RPMI8226 (cell line): ENCODE measurements around the gene HSPB6.

Experiments used
- DNase-seq: peaks from one replicate; pipeline ENCODE4 v3.0.0-alpha.2; 2015

The HSPB6 gene

DNA sequence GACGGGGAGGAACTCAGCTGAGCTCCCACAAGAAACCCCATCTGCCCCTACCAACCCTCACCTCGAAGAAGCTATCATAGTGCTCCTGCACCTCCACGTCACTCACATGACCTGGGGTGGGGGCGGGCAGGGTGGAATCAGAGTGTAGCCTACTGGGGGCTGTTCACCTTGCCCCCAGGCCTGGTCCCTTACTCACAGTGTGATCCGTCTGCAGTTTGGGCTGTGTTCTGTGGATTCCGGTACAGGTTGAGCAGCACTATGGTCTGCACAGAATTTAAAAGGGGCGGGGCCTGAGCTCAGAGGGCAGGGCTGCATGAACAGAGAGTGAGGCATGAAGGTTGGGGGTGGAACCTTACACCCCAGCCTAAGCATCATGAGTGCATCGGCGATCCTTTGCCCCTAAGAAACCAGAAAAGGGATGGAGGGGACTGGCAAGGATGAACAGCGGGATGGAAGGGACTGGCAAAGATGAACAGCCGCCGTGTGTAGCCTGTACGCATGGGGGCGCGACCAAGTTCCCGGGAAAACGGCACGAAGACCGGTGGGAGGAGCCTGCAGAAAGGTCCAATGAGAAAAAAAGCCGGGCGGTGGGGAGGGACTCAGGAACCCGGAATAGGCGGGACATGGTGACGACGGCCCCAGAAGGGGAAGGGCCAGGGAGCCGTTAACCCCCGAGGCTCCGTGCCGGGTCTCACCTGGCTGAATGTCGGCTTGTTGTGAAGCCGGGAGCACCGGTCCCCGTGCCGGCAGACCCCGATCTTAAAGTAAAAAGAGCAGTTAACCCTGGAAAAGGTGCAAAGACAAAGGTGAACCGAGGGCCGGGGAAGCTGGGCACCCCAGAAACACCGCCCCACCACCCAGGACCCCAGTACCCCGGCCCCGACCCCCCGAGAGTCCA lies 12.2 kb downstream of the HSPB6 start:
- DNase-seq, result peak; percentile 94

DNA sequence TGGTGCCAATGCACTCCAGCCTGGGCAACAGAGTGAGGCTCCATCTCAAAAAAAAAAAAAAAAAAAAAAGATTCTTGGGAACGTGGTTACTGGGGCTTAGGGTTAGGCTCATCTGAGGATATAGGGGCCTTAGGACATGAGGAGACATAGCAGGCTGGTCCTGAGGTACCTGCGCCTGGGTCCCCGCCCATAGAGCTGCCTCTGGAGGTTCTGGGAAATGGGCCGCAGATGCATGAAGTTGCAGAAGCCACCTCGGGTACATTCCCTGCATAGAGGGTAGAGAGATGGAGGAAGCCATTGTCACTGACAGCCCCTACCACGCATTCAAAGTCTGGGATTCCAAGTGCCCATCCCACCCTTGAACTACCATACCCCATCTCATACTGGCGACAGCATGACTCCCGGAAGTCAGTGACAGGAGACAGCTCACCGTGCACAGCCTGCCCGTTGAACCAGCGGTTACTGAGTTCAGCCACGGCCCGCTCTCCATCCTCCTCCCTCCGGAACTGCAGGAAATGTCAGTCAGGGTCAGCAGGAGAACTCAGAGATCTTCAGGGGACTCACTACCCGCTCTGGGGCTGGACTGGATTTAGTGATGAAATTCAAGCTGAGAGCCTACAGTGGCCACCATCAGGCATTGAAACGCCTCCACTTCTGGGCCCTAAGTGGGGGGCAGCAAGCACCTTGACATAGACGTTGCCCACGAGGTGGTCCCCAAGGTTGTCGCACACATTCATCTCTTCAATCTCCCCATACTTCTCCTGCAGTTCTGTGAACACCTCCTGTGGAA lies 13.0 kb downstream of the HSPB6 start:
- DNase-seq, result no peak

DNA sequence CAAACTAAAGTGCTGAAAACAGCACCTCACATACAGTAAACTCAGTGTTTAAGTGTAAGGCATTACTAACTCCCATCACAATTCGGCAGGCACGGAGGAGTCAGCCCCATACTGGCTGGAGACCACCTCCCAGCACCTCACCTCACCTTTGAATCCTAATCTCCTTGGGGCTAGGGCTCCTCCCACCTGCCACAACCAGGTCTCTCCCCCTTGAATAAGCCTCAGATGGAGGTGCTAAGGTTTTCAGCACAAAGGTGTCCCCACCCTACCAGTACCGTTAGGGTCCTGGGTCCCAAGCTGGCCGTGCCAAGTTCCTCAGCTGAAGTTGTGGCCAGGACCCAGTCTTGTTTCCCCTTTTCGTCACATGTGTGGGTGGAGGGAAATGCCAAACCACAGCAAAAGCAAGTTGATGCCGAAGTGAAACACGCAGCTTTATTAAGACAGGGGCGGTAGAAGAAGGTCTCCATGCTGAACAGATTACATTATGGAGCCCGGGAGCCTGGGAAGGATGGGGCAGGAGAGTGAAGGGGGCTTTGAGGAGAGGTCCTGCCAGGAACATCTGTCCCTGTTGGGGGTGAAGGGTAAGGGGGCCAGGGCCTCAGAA lies 14.6 kb downstream of the HSPB6 start, which contains the start of gene IGFLR1:
Gene IGFLR1, minus strand, starts transcription at position 332 of the 604 bp plus-strand sequence. CDS start 1,272 bp downstream, outside the sequence.
- peak; percentile 66 for DNase-seq

GRCh38 chr19:35741203-35741515 lies 15.7 kb downstream of the HSPB6 start:
- DNase-seq, result no peak

DNA sequence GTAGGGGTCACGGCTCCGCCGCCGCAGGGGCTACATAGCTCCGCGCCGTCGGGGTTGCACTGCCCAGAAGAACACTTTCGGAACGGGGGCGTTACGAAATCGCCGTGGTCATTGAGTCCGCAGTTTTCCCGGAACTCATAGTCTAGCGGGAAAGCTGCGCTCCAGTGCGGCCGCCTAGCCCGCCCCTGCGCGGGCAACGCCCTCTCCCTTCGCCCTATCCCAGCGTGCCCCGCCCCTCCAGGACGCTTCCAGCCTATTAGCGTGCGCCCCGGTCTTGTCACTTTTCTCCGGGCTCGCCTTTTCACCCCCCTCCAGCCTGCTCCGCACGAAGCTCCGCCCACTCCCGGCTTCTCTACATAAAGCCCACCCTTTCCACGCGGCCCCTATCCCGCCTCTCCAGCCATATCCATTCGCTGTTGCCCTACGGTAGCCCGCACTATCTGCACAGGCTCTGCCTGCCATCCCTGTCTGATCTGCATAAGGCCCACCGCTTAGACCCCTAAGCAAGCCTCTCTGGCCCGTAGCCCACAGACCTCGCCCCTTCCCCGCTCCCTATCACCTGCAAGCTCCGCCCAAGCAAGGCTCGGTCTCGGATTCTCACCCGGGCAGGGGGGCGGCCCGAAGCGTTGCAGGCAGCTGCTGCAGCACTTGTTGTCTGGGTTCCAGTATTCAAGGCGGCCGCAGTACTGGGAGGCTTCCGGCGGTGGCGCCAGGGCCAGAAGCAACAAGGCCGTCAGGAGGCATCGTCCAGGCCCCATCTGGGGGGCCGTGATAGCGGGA lies 16.2 kb downstream of the HSPB6 start:
- DNase-seq, result peak; percentile 95

DNA sequence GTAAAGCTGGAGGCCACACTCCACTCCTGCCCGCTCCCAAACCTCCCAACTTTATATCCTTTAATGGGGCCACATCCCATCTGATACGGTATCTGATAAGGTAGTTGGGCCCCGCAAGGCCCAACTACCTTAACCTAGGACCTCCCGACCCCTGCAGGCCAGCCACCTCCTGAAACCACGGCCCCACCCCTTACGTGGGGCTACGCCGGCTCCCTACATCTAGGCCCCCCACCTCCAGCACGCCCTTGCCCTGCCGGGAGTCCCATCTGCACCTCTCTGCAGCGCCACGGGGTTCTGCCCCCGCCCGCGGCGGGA lies 16.8 kb downstream of the HSPB6 start:
- no peak for DNase-seq

DNA sequence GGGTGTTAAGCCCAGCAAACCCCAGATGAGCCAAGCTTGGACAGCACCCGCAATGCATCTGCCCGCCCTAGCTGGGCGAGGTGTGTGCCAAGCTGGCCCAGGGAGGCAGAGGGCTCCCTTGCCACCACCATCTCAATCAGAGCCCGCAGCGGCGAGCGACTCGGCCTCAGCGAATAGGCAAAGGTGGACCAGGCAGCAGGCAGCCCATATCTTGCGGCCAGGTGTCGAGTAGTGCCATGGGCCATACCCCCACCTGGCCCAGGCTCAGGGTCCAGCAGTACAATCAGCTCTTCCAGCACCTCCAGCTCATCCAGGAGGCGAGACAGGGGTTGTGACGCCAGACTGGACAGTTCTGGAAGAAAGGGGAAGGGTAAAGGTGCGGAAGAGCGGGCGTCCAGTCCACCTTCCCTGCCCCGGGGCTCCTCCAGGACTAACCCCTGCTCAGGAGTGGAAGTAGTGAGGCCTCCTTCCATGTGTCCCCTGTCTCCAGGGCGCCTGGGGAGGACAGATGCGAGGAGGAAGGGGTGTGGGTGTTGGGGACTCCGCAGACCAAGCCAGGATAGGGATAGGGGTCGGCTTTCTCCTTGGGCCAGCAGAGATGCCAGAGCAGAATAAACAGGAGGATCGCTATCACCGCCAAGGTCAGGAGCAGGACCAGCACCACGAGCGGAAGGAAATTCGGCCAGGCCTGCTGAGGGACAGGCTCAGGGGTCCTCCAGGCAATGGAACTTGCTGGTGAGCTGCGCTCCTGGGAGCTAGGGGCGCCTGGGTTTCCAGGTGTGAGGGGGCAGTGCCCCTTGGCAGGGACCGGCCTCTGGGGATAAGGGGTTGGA lies 17.3 kb downstream of the HSPB6 start:
- DNase-seq, result no peak

- no peak for DNase-seq
Measured at GRCh38 chr19:35738887-35739229, 18.0 kb downstream of the HSPB6 start.

GRCh38 chr19:35738021-35738886 lies 18.6 kb downstream of the HSPB6 start:
- no peak for DNase-seq

GRCh38 chr19:35736913-35737886 lies 19.6 kb downstream of the HSPB6 start:
- no peak for DNase-seq

- no peak for DNase-seq
Measured at GRCh38 chr19:35734889-35735288, 21.9 kb downstream of the HSPB6 start.

- DNase-seq, result no peak
Measured at GRCh38 chr19:35734273-35734672, 22.6 kb downstream of the HSPB6 start.

DNA sequence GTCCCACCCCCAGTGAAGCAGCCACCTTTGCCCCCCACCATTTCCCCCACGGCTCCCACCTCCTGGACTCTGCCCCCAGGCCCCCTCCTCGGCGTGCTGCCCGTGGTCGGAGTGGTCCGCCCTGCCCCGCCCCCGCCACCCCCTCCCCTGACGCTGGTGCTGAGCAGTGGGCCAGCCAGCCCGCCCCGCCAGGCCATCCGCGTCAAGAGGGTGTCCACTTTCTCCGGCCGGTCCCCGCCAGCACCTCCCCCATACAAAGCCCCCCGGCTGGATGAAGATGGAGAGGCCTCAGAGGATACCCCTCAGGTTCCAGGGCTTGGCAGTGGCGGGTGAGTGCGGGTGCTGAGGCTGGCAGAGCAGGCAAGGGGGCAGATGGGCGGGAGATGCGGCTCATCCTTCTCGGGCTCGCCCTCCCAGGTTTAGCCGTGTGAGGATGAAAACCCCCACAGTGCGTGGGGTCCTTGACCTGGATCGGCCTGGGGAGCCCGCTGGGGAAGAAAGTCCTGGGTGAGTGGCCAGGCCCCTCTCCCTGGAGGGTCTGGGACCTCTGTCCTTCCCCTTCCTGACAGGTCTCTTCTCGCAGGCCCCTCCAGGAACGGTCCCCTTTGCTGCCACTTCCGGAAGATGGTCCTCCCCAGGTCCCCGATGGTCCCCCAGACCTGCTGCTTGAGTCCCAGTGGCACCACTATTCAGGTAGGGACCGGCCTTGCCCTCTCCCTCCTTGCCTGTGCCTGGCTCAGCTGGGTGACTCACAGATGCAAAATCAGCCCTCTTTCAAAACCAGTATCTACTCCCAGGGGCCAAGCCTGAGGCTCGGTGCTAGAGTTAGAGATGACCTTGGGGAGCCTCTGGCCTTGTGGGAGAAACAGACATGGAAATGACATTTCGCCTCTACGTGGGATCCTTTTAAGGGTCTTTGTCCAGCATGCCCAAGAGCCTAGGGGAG lies 23.4 kb downstream of the HSPB6 start:
- DNase-seq, result no peak

DNA sequence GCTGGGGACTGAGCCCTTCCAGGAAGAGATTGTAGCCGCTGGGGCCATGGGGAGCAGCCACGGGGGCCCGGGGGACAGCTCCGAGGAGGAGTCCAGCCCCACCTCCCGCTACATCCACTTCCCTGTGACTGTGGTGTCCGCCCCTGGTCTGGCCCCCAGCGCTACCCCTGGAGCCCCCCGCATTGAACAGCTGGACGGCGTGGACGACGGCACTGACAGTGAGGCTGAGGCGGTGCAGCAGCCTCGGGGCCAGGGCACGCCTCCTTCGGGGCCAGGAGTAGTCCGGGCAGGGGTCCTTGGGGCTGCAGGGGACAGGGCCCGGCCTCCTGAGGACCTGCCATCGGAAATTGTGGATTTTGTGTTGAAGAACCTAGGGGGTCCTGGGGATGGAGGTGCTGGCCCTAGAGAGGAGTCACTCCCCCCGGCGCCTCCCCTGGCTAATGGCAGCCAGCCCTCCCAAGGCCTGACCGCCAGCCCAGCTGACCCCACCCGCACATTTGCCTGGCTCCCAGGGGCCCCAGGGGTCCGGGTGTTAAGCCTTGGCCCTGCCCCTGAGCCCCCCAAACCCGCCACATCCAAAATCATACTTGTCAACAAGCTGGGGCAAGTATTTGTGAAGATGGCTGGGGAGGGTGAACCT lies 24.2 kb downstream of the HSPB6 start:
- no peak for DNase-seq

- no peak for DNase-seq
Measured at GRCh38 chr19:35731779-35732405, 24.9 kb downstream of the HSPB6 start.

GRCh38 chr19:35731353-35731752 lies 25.5 kb downstream of the HSPB6 start:
- DNase-seq, result no peak

- DNase-seq, result no peak
Measured at GRCh38 chr19:35730326-35730725, 26.5 kb downstream of the HSPB6 start.

DNA sequence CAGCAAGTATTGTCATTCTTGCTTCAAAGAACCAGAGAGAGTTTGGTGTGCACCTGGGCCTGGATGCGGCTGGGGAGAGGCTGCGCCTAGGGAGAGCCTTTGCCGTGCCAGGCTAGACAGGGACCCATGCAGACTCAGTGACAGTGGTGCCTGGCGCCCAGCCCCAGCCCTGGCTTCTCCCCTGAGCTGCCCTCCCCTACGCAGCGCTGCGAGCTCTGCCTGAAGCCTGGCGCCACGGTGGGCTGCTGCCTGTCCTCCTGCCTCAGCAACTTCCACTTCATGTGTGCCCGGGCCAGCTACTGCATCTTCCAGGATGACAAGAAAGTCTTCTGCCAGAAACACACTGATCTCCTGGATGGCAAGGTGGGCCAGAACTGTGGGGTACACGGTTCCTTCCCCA lies 27.1 kb downstream of the HSPB6 start:
- no peak for DNase-seq
